Lower leg skin (tissue), 4 donors: ENCODE measurements around the gene CCDC63. TPM values are rescaled to one million over a fixed set of nuclear protein-coding genes. Genes with fewer than 3 reads are reported as not detected.

Experiments
- DNase-seq, 2 donors: peaks; one replicate each; pipeline ENCODE4 v3.0.0-alpha.2; 2019; ENCODE audit warnings: low spot score in 2 of 2
- H3K4me3 ChIP-seq: fragments of 200-600 bp; sonication (generic); 2 replicates; pipeline ENCODE4 v1.5.1; 2017; ENCODE audit warnings: mild to moderate bottlenecking, low read depth; ENCODE audit not compliant: poor library complexity, severe bottlenecking
- CTCF ChIP-seq, 3 donors: fragments of 450-650 bp; IDR thresholded peaks; one replicate each; pipeline ENCODE4 v1.5.1; 2016; ENCODE audit warnings: antibody characterized with exemption in 3 of 3, mild to moderate bottlenecking in 3 of 3, moderate library complexity in 2 of 3
- POLR2A ChIP-seq, 2 donors: fragments of 450-650 bp; IDR thresholded peaks; one replicate each; pipeline ENCODE4 v1.6.1; 2016 to 2017; ENCODE audit warnings: antibody characterized with exemption in 2 of 2, mild to moderate bottlenecking in 1 of 2, moderate library complexity in 1 of 2
- WGBS, 2 donors: methylation state at CpG; one replicate each; pipeline ENCODE4 v1.1.5; 2018; 5-methylcytosine and 5-hydroxymethylcytosine counted together
- intact Hi-C: fragments of 100-400 bp; cut with DNase I; formaldehyde crosslinking; loops from one replicate; pipeline ENCODE4 v1.15.0; 2023; ENCODE audit warnings: low total_unique reads
- total RNA-seq, 4 donors: library from RNA; depleted of rRNA; stranded (reverse); fragments of >200 nt; gene quantifications; one replicate each; pipeline ENCODE4 v1.1.0, GENCODE V29; 2016

CCDC63 gene
- total RNA-seq, 4 donors from 2014 or later = 0.29 TPM; not detected in 3

- H3K4me3 ChIP-seq = no peak overlapping the region
- TF ChIP-seq CTCF (IDR thresholded peaks at IDR 0.05) (no peak), POLR2A (IDR thresholded peaks at IDR 0.05) (no peak)
- no peak for DNase-seq
- 30 to 38% methylated on average over 5 of the region's 5 CpGs for WGBS, 2 donors
- intact Hi-C loops = no loop called here
Measured at GRCh38 chr12:110888256-110888991, 41.6 kb downstream of the CCDC63 start.

- no peak for DNase-seq
- H3K4me3 ChIP-seq = no peak overlapping the region
- WGBS, 2 donors = 74 to 86% methylated on average over 12 of the region's 12 CpGs
- TF ChIP-seq POLR2A (IDR thresholded peaks at IDR 0.05) (no peak), CTCF (IDR thresholded peaks at IDR 0.05) (no peak)
- intact Hi-C loops = no loop called here
Measured at GRCh38 chr12:110889361-110889760, 42.6 kb downstream of the CCDC63 start.

- intact Hi-C loops = loop anchor here (10.0 kb wide), 1 partner anchor 421 kb away; no protein-coding TSS in a partner anchor
- no peak overlapping the region for H3K4me3 ChIP-seq
- no peak for TF ChIP-seq POLR2A (IDR thresholded peaks at IDR 0.05)
- TF ChIP-seq CTCF (IDR thresholded peaks at IDR 0.05) = no peak
- no peak for DNase-seq
- 87% methylated on average over 3 of the region's 3 CpGs for WGBS, 2 donors
Measured at GRCh38 chr12:110893956-110894355, 47.2 kb downstream of the CCDC63 start.

DNA sequence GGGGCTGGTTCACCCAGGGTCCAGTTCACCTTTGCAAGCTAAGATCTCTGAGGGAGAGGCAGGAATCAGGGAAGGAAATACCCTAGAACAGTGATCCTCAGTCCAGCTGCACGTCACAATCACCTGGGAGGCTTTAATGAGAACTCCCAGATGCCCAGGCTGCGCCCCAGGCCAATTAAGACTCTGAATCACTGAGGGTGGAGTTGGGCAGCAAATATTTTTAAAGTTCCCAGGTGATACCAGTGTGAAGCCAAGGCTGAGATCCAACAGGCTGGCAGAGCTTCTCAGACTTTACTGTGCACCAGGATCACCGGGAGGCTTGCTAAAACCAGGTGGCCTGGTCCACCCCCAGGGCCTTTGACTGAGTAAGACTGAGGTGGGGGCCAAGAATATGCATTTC is 49.8 kb downstream of the CCDC63 start:
- peak in 1 of 2 donors; percentile 25 for DNase-seq
- 29 to 40% methylated on average over 3 of the region's 3 CpGs for WGBS, 2 donors

GRCh38 chr12:110901401-110901800 is 54.6 kb downstream of the CCDC63 start:
- intact Hi-C loops = no loop called here
- TF ChIP-seq CTCF (IDR thresholded peaks at IDR 0.05) (no peak), POLR2A (IDR thresholded peaks at IDR 0.05) (no peak)
- no peak overlapping the region for H3K4me3 ChIP-seq
- WGBS, 2 donors = 83 to 89% methylated on average over 4 of the region's 4 CpGs
- no peak for DNase-seq

More for the DNA sequence above, 49.8 kb downstream of the CCDC63 start:
- TF ChIP-seq POLR2A (IDR thresholded peaks at IDR 0.05) (no peak), CTCF (IDR thresholded peaks at IDR 0.05) (no peak)
- H3K4me3 ChIP-seq = no peak overlapping the region
- intact Hi-C loops = loop anchor here (10.0 kb wide), 1 partner anchor 418 kb away; no protein-coding TSS in a partner anchor
